ENCODE data around the gene ABCG2.

The ABCG2 gene

GRCh38 chr4:88070031-88070430 is 88.4 kb downstream of the ABCG2 start:
- in situ Hi-C loops (cut with MboI; ENCODE audit: low pct_unique_long_range_greater_than_20kb, low sequenced_read_pairs, unreplicated experiment): no loop called here
- TF ChIP-seq, protein P1, sequence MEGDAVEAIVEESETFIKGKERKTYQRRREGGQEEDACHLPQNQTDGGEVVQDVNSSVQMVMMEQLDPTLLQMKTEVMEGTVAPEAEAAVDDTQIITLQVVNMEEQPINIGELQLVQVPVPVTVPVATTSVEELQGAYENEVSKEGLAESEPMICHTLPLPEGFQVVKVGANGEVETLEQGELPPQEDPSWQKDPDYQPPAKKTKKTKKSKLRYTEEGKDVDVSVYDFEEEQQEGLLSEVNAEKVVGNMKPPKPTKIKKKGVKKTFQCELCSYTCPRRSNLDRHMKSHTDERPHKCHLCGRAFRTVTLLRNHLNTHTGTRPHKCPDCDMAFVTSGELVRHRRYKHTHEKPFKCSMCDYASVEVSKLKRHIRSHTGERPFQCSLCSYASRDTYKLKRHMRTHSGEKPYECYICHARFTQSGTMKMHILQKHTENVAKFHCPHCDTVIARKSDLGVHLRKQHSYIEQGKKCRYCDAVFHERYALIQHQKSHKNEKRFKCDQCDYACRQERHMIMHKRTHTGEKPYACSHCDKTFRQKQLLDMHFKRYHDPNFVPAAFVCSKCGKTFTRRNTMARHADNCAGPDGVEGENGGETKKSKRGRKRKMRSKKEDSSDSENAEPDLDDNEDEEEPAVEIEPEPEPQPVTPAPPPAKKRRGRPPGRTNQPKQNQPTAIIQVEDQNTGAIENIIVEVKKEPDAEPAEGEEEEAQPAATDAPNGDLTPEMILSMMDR (IDR thresholded peaks at IDR 0.05; ENCODE audit: extremely low read depth, insufficient read depth, missing control alignments): no peak
- DNase-seq (ENCODE audit: low spot score): no peak

DNA sequence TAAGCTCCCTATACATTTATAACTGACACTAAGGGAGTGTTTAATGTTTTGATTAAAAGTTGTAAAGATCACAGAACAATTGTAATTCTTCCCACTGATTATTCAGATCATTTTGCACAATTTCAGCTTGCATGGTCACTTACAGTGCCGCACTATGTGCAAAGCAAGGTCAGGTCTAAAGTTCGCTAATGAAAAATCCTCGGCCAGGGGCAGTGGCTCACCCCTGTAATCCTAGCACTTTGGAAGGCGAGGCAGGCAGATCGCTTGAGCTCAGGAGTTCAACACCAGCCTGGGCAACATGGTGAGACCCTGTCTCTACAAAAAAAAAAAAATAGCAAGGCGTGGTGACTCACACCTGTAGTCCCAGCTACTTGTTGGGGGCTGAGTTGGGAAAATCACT is 94.0 kb downstream of the ABCG2 start:
- TF ChIP-seq, protein P1 (IDR thresholded peaks at IDR 0.05; ENCODE audit: extremely low read depth, insufficient read depth, missing control alignments): no peak
- in situ Hi-C loops (cut with MboI; ENCODE audit: low pct_unique_long_range_greater_than_20kb, low sequenced_read_pairs, unreplicated experiment): no loop called here
- DNase-seq (ENCODE audit: low spot score): no peak

GRCh38 chr4:88063634-88064296 is 94.7 kb downstream of the ABCG2 start:
- in situ Hi-C loops (cut with MboI; ENCODE audit: low pct_unique_long_range_greater_than_20kb, low sequenced_read_pairs, unreplicated experiment): no loop called here
- no peak for DNase-seq (ENCODE audit: low spot score)

GRCh38 chr4:88062843-88063242 is 95.6 kb downstream of the ABCG2 start:
- TF ChIP-seq, protein P1 (IDR thresholded peaks at IDR 0.05; ENCODE audit: extremely low read depth, insufficient read depth, missing control alignments): no peak
- in situ Hi-C loops (cut with MboI; ENCODE audit: low pct_unique_long_range_greater_than_20kb, low sequenced_read_pairs, unreplicated experiment): no loop called here
- no peak for DNase-seq (ENCODE audit: low spot score)

More at GRCh38 chr4:88063634-88064296, 94.7 kb downstream of the ABCG2 start:
- TF ChIP-seq, protein P1 (IDR thresholded peaks at IDR 0.05; ENCODE audit: extremely low read depth, insufficient read depth, missing control alignments): no peak

DNA sequence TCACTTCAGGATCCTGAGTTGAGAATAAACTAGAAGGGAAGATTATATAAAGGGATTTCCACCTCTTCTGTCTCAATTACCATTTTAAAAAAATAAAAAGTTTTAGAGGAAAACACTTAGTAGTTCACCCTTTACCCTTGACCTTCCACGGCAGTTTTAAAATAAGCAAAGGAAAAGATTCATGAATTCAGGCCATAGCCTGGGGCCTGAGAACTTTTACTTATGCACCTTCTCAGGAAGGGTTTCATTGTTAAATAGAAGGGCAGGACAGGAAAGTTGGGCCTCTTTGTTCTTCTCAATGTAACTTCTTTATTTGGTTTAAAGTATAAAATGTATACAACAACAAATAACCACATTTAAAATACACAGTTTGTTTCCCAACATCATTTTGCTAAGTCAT is 96.1 kb downstream of the ABCG2 start:
- TF ChIP-seq, protein P1 (IDR thresholded peaks at IDR 0.05; ENCODE audit: extremely low read depth, insufficient read depth, missing control alignments): no peak
- in situ Hi-C loops (cut with MboI; ENCODE audit: low pct_unique_long_range_greater_than_20kb, low sequenced_read_pairs, unreplicated experiment): no loop called here
- no peak for DNase-seq (ENCODE audit: low spot score)

GRCh38 chr4:88060431-88060830 is 98.0 kb downstream of the ABCG2 start:
- in situ Hi-C loops (cut with MboI; ENCODE audit: low pct_unique_long_range_greater_than_20kb, low sequenced_read_pairs, unreplicated experiment): no loop called here
- TF ChIP-seq, protein P1 (IDR thresholded peaks at IDR 0.05; ENCODE audit: extremely low read depth, insufficient read depth, missing control alignments): no peak
- DNase-seq (ENCODE audit: low spot score): no peak

Measured in GM13977 (cell line).